MV-4-11 (cell line): ENCODE results near the gene DISP3.

ENCODE experiments used
- DNase-seq: peaks from one replicate; lab custom pipeline; 2025; lab: John Stamatoyannopoulos, UW

The DISP3 gene

GRCh38 chr1:11515368-11516300 is 36.7 kb downstream of the DISP3 start:
- no peak for DNase-seq

- no peak for DNase-seq
These were observed 38.1 kb downstream of the DISP3 start for GRCh38 chr1:11516961-11517635.

GRCh38 chr1:11518016-11518701 is 39.2 kb downstream of the DISP3 start:
- no peak for DNase-seq

- DNase-seq = no peak
These were observed 40.1 kb downstream of the DISP3 start for GRCh38 chr1:11518791-11519628.

GRCh38 chr1:11519629-11520031 is 40.7 kb downstream of the DISP3 start:
- DNase-seq = no peak

- DNase-seq = no peak
These were observed 41.7 kb downstream of the DISP3 start for GRCh38 chr1:11520531-11521233.

GRCh38 chr1:11521582-11522399 is 42.8 kb downstream of the DISP3 start:
- no peak for DNase-seq

- no peak for DNase-seq
These were observed 43.7 kb downstream of the DISP3 start for GRCh38 chr1:11522400-11523235.

- no peak for DNase-seq
These were observed 44.3 kb downstream of the DISP3 start for GRCh38 chr1:11523261-11523660.

GRCh38 chr1:11523746-11524464 is 45.0 kb downstream of the DISP3 start:
- no peak for DNase-seq

GRCh38 chr1:11524465-11525150 is 45.7 kb downstream of the DISP3 start:
- no peak for DNase-seq

- no peak for DNase-seq
These were observed 46.2 kb downstream of the DISP3 start for GRCh38 chr1:11525151-11525505.

GRCh38 chr1:11525516-11525915 is 46.6 kb downstream of the DISP3 start:
- no peak for DNase-seq

GRCh38 chr1:11526071-11526895 is 47.3 kb downstream of the DISP3 start:
- DNase-seq = no peak

- no peak for DNase-seq
These were observed 48.8 kb downstream of the DISP3 start for GRCh38 chr1:11527541-11528452.

GRCh38 chr1:11528611-11529261 is 49.8 kb downstream of the DISP3 start:
- DNase-seq = no peak
